HL-60 (cell line): ENCODE data around the gene DDAH1.

Experiments used
- GABPA ChIP-seq: IDR thresholded peaks from 2 replicates; pipeline ENCODE4 v1.6.1; 2012; ENCODE audit warnings: low read depth
- POLR2AphosphoS5 ChIP-seq: IDR thresholded peaks from 2 replicates; pipeline ENCODE4 v1.6.1; 2012; ENCODE audit warnings: low read depth
- TF ChIP-seq, protein P1 (sequence below): IDR thresholded peaks from one replicate; pipeline ENCODE4 v1.5.1; 2011; ENCODE audit warnings: low read length, control low read depth, inconsistent platforms; ENCODE audit not compliant: insufficient read depth

DNA sequence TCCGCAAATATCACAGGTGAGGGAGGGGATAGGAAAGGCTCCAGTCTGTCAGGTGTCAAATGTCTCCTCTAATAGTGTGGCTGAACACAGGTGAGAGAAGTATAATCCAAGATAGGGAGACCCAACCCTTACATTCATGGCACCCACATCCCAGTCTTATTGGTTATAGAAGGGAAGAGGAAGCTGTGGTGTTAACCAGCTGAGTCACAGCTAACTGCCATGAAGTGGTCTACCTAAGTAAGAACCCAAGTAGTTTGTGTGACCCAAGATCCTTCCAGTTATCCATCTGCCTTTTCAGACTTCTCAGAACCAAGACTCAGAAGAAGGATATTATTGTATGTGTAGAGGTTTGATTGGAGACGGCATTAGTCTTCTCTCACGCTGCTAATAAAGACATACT lies 37.1 kb downstream of the DDAH1 start:
- TF ChIP-seq POLR2AphosphoS5: no peak
- TF ChIP-seq, protein P1, sequence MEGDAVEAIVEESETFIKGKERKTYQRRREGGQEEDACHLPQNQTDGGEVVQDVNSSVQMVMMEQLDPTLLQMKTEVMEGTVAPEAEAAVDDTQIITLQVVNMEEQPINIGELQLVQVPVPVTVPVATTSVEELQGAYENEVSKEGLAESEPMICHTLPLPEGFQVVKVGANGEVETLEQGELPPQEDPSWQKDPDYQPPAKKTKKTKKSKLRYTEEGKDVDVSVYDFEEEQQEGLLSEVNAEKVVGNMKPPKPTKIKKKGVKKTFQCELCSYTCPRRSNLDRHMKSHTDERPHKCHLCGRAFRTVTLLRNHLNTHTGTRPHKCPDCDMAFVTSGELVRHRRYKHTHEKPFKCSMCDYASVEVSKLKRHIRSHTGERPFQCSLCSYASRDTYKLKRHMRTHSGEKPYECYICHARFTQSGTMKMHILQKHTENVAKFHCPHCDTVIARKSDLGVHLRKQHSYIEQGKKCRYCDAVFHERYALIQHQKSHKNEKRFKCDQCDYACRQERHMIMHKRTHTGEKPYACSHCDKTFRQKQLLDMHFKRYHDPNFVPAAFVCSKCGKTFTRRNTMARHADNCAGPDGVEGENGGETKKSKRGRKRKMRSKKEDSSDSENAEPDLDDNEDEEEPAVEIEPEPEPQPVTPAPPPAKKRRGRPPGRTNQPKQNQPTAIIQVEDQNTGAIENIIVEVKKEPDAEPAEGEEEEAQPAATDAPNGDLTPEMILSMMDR: no peak
- no peak for TF ChIP-seq GABPA
